ENCODE results near the gene GID4.

The GID4 gene

GRCh38 chr17:18055597-18055996, 16.4 kb downstream of the GID4 start:
- peaks cover 60% of the 10 kb centered on the region for H3K36me3 ChIP-seq (ENCODE audit: insufficient read depth, low read length)
- TF ChIP-seq EZH2 (IDR thresholded peaks at IDR 0.05; ENCODE audit: borderline replicate concordance, low read depth, low read length, severe bottlenecking) = no peak
- TF ChIP-seq CTCF (IDR thresholded peaks at IDR 0.05; ENCODE audit: borderline replicate concordance, extremely low read depth, low read length, poor library complexity, severe bottlenecking) = no peak
- H3K4me3 ChIP-seq (ENCODE audit: low read depth in 1 of 2, low read length in 2 of 2) = no peak overlapping the region
- no peak overlapping the region for H2AFZ ChIP-seq (ENCODE audit: low read depth, low read length)
- H3K9me3 ChIP-seq (ENCODE audit: insufficient read depth, low read length, severe bottlenecking) = no peaks in the 10 kb centered on the region
- H3K27ac ChIP-seq (ENCODE audit: low read length) = no peak overlapping the region
- no peaks in the 10 kb centered on the region for H3K27me3 ChIP-seq (ENCODE audit: insufficient read depth, low read length, poor library complexity)
- no peaks in the 10 kb centered on the region for H3K79me2 ChIP-seq (ENCODE audit: insufficient read depth, low read length)
- no peak for ATAC-seq (ENCODE audit: insufficient read depth, low read depth)
- 0 out of 2 replicates have a peak, but pooled peaks cover 2% of the 10 kb centered on the region for H4K20me1 ChIP-seq (ENCODE audit: insufficient read depth, low read length)
- no peak overlapping the region for H3K4me2 ChIP-seq (ENCODE audit: insufficient read depth, low read length)
- no peak overlapping the region for H3K9ac ChIP-seq (ENCODE audit: low read depth, low read length)
- no peaks in the 10 kb centered on the region for H3K4me1 ChIP-seq (ENCODE audit: insufficient read depth, low read length)
- no peak for DNase-seq

- no peak overlapping the region for H3K9ac ChIP-seq (ENCODE audit: low read depth, low read length)
- H3K4me1 ChIP-seq (ENCODE audit: insufficient read depth, low read length) = no peaks in the 10 kb centered on the region
- H3K4me3 ChIP-seq (ENCODE audit: low read depth in 1 of 2, low read length in 2 of 2) = no peak overlapping the region
- no peak overlapping the region for H3K4me2 ChIP-seq (ENCODE audit: insufficient read depth, low read length)
- ATAC-seq (ENCODE audit: insufficient read depth, low read depth) (no peak), DNase-seq (no peak)
- H3K36me3 ChIP-seq (ENCODE audit: insufficient read depth, low read length) = peaks cover 61% of the 10 kb centered on the region
- H3K79me2 ChIP-seq (ENCODE audit: insufficient read depth, low read length) = no peaks in the 10 kb centered on the region
- H4K20me1 ChIP-seq (ENCODE audit: insufficient read depth, low read length) = 0 out of 2 replicates have a peak, but pooled peaks cover 2% of the 10 kb centered on the region
- TF ChIP-seq CTCF (IDR thresholded peaks at IDR 0.05; ENCODE audit: borderline replicate concordance, extremely low read depth, low read length, poor library complexity, severe bottlenecking) (no peak), EZH2 (IDR thresholded peaks at IDR 0.05; ENCODE audit: borderline replicate concordance, low read depth, low read length, severe bottlenecking) (no peak)
- H3K27me3 ChIP-seq (ENCODE audit: insufficient read depth, low read length, poor library complexity) = no peaks in the 10 kb centered on the region
- H3K27ac ChIP-seq (ENCODE audit: low read length) = no peak overlapping the region
- no peak overlapping the region for H2AFZ ChIP-seq (ENCODE audit: low read depth, low read length)
- H3K9me3 ChIP-seq (ENCODE audit: insufficient read depth, low read length, severe bottlenecking) = no peaks in the 10 kb centered on the region
These were observed 17.0 kb downstream of the GID4 start for GRCh38 chr17:18056214-18056613.

GRCh38 chr17:18059283-18059682, 20.1 kb downstream of the GID4 start:
- Histone ChIP-seq H3K4me2 (ENCODE audit: insufficient read depth, low read length) (no peak overlapping the region), H2AFZ (ENCODE audit: low read depth, low read length) (no peak overlapping the region), H3K4me1 (ENCODE audit: insufficient read depth, low read length) (no peaks in the 10 kb centered on the region), H4K20me1 (ENCODE audit: insufficient read depth, low read length) (0 out of 2 replicates have a peak, but pooled peaks cover 2% of the 10 kb centered on the region), H3K9me3 (ENCODE audit: insufficient read depth, low read length, severe bottlenecking) (no peaks in the 10 kb centered on the region), H3K4me3 (ENCODE audit: low read depth in 1 of 2, low read length in 2 of 2) (no peak overlapping the region), H3K9ac (ENCODE audit: low read depth, low read length) (no peak overlapping the region), H3K79me2 (ENCODE audit: insufficient read depth, low read length) (no peaks in the 10 kb centered on the region), H3K27me3 (ENCODE audit: insufficient read depth, low read length, poor library complexity) (no peaks in the 10 kb centered on the region), H3K27ac (ENCODE audit: low read length) (no peak overlapping the region), H3K36me3 (ENCODE audit: insufficient read depth, low read length) (peaks cover 73% of the 10 kb centered on the region)
- DNase-seq (no peak), ATAC-seq (ENCODE audit: insufficient read depth, low read depth) (no peak)
- TF ChIP-seq CTCF (IDR thresholded peaks at IDR 0.05; ENCODE audit: borderline replicate concordance, extremely low read depth, low read length, poor library complexity, severe bottlenecking) (no peak), EZH2 (IDR thresholded peaks at IDR 0.05; ENCODE audit: borderline replicate concordance, low read depth, low read length, severe bottlenecking) (no peak)

GRCh38 chr17:18064053-18064452, 24.8 kb downstream of the GID4 start:
- Histone ChIP-seq H3K79me2 (ENCODE audit: insufficient read depth, low read length) (no peaks in the 10 kb centered on the region), H3K4me2 (ENCODE audit: insufficient read depth, low read length) (no peak overlapping the region), H3K27ac (ENCODE audit: low read length) (no peak overlapping the region), H3K4me1 (ENCODE audit: insufficient read depth, low read length) (no peaks in the 10 kb centered on the region), H3K36me3 (ENCODE audit: insufficient read depth, low read length) (peaks cover 71% of the 10 kb centered on the region), H3K9me3 (ENCODE audit: insufficient read depth, low read length, severe bottlenecking) (no peaks in the 10 kb centered on the region), H2AFZ (ENCODE audit: low read depth, low read length) (no peak overlapping the region), H3K9ac (ENCODE audit: low read depth, low read length) (no peak overlapping the region), H4K20me1 (ENCODE audit: insufficient read depth, low read length) (no peaks in the 10 kb centered on the region), H3K4me3 (ENCODE audit: low read depth in 1 of 2, low read length in 2 of 2) (no peak overlapping the region), H3K27me3 (ENCODE audit: insufficient read depth, low read length, poor library complexity) (no peaks in the 10 kb centered on the region)
- ATAC-seq (ENCODE audit: insufficient read depth, low read depth) (no peak), DNase-seq (no peak)
- TF ChIP-seq CTCF (IDR thresholded peaks at IDR 0.05; ENCODE audit: borderline replicate concordance, extremely low read depth, low read length, poor library complexity, severe bottlenecking) (no peak), EZH2 (IDR thresholded peaks at IDR 0.05; ENCODE audit: borderline replicate concordance, low read depth, low read length, severe bottlenecking) (no peak)

Measured in DND-41 (cell line).